Activated T-cell treated with anti-CD3 and anti-CD28 coated beads for 48 hours (primary cell): ENCODE results near the gene RECK.
"Not testable (repeated sequence)": the region's sequence is repeated elsewhere in the genome, so short reads cannot be mapped to it uniquely, and the experiment has no call there.

Source experiments
- DNase-seq: peaks from one replicate; pipeline ENCODE4 v3.0.0-alpha.2; 2020; ENCODE audit warnings: low read depth

The RECK gene

DNA sequence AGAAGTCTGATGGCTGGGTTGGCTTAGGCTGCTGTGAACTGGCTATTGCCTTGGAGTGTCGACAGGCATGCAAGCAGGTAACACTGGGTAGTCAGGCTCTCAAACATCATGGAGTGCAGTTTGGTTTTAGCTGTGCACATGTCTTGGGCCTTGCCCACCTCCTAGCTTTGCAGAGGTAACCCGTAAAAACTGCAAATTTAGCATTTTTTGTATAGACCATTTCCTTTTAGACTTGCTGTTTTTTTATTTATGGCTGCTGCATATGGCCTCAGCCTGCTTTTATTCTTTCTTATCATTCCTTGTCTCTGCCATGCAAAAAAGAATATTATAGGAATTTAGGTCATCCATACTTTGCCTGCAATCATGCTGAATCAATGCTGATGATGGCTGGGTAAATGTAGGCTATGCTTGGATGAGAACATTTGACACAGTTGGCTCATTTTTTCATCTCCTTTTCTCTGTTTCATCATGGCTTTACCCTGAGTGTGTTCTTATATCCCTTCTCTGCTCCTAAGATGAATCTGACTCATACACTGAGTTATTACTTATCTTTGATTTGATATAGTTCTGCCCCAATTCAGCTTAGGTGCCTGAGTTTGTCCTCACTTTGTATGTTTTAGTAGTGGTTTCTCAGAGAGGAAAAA, 27.2 kb downstream of the RECK start:
- no peak for DNase-seq

DNA sequence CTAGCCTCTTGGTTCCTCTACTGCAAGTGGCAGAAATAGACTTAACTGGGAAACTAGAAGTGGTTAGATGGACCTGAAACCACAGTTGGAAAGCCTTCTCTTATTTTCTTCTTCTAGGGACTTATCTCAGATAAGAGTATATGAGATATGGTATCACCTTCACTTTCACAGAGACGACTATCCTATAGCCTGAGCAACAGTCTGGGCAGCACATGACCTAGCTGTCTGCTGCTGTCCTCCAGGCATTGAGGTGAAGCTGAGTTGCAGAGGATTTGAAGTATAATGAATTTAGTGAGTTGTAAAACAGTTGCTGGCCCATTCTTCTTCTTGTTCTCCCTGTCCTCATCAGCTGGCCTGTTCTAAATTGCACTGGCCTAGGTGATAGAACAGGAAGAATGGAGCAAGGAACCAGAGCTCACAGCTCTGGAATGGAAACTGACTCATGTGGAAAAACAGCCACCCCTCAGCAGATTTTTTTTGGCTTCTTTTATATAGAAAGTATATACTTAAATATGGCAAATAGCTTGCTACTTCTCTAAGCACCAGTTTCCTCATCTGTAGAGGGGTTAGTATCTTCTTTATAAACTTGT, 27.8 kb downstream of the RECK start:
- DNase-seq, result no peak

DNA sequence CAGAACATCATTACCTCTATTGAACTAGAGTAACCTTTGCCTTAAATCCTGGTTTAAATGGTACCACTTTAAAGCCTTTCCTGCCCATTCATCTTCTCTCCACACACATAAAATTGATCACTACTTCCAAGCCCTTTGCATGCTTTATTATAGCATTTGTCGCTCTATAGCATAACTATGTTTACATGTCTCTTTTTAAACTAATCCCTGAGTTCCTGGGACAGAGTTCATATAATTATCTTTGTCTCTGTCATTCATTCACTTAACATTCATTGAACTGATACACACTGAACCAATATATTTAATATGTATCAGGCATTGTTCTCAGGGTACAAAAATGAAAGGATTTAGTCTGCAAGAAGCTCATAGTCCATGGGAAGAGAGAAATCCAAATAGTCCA, 37.3 kb downstream of the RECK start:
- no peak for DNase-seq

DNA sequence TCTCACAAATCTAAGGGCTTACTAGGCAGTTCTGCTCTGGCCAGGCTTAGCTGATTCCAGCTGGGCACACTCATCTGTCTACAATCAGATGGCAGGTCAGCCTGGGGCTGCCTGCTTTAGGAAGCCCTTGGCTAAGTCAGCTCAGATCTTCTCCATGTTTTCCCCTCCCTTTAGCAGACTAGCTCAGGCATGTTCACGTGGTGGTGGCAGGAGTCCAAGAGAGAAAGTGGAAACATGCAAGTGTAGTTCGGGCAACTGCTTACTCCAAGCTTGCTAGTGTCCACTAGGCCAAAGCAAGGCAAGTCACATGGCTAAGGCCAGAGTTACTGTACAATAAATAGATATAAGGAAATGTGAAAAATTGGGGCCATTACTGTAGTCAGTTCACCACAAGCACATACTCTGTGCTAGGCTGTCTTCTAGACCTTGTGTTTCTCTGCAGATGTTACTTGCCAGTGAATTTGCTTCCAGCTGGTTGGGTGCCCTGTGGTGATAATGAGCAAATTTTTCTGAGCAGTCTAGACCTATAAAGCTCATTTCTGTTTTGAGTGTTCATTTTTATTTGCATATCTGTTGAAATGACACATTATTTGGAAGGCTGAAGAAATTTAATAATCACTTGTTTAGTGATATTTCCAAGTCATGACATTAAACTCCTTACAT, 38.3 kb downstream of the RECK start:
- DNase-seq, result no peak

DNA sequence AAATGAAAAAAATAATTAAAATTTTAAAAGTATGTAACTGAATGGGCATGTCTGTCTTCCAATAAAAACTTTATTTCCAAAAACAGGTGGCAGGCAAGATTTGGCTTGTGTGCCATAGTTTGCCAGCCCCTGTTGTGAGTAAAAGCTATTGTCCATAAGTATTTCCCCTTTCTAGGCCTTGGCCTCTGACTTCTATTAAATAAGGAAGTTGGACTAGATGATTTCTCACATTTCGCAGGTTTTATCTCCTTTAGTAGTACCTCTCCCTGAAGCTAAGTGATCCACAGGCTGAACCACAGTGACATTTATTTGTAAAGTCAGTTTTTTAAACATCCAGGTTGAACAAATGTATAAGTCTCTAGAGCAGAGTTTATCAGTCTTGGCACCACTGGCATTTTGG, 41.3 kb downstream of the RECK start:
- DNase-seq, result no peak

DNA sequence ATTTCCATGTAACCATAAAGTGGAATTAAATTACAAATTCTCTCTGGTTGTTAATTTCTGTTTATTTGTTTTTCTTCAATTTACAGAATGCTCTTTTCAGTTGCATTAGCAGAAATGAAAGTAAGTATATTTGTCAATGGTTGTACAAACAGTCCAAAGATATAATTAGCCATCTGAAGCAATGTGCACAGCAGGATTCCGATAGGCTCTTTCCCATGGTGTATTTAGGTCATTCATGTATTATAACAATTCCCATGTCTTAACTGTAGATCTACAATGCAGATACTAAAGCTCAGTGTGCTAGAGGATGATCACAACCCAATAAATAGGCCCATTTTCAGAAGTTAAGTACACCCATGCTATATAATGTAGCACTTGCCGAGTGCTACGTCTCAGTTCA, 43.8 kb downstream of the RECK start:
- DNase-seq, result no peak

DNA sequence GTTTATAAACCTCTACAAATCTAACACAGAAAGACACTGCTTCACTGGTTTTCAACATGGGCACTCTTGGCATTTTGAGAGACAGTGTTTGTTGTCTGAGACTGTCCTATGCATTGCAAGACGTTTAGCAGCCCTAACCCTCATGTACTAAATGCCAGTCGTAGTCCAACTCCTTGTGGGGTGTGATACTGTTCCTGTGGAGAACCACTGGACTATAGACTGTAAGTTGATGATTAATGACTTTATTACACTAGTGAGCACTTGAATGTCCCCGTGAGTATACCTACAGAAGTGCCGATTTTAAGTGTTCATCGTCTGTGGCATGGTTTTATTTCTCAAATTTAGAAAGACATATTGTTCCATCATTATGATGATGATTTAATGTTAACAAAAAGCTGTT, 46.2 kb downstream of the RECK start:
- no peak for DNase-seq

DNA sequence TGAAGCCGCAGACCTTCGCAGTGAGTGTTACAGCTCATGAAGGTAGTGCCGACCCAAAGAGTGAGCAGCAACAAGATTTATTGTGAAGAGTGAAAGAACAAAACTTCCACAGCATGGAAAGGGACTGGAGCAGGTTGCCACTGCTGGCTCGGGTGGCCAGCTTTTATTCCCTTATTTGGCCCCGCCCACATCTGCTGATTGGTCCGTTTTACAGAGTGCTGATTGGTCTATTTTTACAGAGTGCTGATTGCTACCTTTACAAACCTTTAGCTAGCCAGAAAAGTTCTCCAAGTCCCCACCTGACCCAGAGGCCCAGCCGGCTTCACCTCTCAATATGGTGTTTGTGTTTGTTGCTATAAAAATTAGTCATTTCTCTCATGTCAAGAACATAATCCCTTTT, 49.7 kb downstream of the RECK start:
- DNase-seq, result no peak

DNA sequence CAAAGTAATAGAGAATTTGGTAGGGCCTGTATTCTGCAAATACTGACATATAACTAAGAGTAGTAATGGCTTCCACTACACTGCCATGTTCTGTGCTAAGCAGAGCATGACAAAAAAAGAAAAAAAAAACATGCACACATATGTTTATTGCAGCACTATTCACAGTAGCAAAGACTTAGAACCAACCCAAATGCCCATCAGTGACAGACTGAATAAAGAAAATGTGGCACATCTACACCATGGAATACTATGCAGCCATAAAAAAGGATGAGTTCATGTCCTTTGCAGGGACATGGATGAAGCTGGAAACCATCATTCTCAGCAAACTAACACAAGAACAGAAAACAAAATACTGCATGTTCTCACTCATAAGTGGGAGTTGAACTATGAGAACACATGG, 50.3 kb downstream of the RECK start:
- DNase-seq, result not testable (repeated sequence)

DNA sequence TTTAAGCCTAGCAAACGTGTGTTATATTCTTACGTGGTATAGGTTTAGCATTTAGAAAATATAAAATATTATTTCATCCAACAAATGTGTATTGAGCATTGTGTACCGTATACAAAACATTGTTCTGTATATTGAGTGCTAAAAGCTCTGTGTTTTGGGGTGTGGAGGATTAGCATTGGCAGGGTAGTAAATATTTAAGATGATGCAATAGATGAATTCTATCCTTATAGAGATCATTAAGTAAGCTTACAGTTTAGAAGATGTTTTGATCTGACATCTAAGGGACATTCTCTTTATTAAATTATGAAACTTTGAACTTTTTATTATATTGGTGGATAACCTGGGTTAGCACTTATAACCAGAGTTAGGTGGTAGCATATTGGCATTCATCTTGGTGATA, 51.3 kb downstream of the RECK start:
- DNase-seq, result no peak

DNA sequence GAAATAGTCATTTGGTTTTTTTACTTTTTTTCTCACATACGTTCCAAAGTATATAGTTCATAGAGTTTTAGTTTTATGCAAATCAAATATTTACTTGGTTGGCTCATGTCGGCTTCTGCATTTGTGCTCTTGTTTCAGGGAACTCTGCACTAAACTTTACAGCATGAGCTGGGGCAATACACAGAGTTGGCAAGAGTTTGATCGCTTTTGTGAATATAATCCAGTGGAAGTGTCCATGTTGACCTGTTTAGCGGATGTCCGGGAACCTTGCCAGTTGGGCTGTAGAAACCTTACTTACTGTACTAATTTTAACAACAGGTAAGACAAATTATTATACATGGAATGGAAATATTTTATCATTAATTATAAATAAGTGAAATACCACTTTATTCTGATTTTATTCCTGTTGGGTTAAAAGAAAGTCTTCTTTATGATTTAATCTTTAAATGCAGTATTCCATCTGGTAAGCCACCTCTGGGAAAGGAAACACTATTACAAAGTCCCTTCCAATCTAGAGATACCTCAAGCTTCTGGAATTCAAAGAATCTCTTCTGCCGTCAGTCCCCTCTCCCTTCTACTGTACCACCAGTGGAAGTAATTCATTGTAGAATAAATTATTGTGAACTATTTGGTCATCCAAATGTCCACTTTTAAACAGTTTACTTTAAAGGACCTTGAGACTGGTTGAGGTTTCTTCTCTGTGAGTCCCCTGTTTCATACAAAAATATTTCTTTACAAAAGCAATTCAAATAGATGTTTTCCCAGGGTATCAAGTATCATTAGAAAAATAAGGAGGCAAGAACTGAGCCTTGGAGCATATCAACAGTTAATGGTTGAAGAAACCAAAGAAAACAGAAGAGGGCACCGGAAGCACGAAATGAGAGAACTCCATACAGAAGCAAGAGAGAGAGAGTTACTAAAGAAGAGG, 54.6 kb downstream of the RECK start:
- no peak for DNase-seq

DNA sequence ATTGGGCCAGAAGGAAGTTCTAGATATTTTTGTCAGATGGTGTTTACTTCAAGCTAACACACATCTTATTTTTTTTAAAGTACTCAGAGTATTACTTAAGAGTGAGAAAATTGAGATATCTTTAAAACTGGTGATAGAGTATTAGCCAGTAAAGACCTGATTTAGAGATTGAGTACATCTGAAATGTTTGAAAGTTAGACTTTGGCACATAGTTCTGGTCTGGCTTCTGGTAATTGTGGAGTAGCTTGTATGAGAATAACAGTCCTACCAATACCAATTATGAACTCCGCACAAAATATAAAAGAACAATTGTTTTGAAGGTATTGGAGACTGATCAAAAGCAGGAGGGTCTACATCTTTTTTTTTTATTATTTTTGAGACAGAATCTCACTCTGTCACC, 55.3 kb downstream of the RECK start:
- no peak for DNase-seq

DNA sequence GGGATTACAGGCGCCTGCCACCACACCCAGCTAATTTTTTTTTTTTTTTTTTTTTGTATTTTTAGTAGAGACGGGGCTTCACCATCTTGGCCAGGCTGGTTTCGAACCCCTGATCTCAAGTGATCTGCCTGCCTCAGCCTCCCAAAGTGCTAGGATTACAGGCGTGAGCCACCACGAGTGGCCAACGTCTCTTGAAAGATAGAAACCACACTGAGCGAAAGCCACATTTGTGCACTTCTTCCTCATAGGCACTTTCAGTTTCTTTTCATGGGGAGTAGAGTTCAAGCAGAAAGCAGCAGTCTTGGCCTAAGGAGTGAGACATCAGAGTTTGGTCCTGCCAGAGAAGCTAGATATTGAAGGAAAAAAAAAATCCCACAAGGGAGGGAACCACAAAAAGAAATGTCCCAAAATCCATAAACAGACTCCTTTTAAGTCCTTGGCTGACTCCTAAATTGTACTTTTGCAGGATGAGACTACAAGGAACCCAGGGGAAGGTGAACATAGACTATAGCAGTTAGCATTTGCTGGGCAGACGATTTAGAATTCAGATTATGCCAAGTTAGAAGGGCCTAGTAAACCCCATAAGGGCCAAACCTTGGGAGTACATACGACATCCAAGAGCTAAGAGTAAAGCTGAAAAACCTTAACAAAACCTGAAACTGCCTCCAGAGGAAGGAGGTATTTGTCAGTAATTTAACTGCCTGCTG, 55.9 kb downstream of the RECK start:
- DNase-seq, result peak; percentile 9

DNA sequence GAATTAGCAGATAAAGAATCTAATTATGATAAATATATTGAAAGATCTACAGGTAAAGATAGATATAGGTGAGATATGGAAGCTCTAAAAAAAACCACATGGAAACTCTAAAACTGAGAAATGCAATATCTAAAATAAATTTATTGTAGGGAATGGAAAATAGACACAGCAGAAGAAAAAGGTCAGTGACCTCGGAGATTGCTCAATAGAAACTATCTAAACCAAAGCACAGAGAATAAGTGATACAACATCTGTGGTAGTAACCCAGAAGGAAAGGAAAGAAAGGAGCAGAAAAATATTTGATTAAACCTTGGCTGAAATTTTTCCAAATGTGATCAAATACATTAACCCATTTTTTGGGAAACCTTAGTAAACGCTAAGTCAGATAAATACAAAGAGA, 56.7 kb downstream of the RECK start:
- DNase-seq, result no peak

DNA sequence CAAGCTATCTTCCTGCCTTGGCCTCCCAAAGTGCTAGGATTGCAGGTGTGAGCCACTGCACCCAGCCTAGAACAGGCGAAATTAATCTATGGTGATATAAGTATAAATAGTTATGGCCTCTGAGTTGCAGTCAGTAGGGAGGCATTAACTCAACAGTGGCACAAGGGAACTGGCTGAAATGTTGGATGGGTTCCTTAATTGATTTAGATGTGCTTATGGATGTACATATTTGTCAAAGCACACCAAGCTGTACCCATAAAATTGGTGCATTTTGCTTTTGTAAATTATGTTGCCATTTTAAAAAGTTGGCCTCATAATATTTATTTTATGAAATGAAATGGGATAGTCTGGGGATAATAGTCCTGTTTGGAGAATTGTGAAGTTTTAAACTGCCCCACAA, 63.0 kb downstream of the RECK start:
- DNase-seq, result no peak

DNA sequence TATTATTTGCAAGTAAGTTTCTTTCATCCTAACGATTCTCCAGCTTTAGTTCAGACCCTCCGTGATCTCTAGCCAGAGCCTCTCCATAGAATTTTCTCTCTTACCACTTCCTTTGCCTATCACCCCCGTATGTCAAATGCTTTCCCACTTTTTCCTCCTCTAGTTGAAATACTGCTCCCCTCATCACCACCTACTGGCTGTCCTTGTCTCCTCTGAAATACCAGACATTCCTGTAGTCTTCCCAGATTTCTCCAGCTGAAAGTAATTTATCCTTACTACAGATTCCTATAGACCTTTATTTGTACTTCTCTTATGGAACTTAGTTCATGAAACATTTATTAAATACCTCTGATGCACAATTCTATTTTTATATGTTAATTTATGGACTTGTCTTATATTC, 63.8 kb downstream of the RECK start:
- no peak for DNase-seq

DNA sequence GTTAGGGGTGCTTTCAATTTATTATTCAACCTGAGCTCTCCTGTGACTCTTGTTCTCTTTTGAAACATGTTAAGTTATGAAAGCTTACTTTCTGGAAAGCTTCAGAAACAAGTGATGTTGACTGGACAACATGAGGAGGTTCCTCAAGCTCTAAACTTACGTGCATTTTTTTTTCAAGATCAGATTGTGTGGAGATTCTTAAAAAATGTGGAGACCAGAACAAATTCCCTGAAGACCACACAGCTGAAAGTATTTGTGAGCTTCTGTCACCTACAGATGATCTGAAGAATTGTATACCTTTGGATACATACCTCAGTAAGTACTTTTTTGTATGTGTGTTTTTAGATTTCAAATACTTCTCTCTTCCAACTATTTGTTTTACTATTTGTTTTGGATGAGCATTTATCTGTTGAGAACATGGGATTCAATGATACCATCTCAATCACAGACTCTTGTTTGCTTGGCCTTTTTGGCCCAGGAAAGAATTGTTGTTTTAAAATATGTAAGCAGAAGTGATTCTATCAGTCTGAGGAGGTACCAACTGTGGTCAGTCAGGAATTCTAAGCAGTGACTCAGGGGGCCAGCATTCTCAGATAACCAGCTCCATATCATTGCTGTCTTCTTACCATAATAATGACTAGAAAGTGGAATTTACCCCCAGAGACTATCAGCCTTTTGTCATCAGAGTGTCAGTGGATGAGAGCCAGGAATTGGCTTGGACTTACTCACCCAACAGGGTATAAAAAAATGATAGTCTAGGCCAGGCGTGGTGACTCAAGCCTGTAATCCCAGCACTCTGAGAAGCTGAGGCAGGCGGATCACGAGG, 65.4 kb downstream of the RECK start:
- DNase-seq, result no peak

DNA sequence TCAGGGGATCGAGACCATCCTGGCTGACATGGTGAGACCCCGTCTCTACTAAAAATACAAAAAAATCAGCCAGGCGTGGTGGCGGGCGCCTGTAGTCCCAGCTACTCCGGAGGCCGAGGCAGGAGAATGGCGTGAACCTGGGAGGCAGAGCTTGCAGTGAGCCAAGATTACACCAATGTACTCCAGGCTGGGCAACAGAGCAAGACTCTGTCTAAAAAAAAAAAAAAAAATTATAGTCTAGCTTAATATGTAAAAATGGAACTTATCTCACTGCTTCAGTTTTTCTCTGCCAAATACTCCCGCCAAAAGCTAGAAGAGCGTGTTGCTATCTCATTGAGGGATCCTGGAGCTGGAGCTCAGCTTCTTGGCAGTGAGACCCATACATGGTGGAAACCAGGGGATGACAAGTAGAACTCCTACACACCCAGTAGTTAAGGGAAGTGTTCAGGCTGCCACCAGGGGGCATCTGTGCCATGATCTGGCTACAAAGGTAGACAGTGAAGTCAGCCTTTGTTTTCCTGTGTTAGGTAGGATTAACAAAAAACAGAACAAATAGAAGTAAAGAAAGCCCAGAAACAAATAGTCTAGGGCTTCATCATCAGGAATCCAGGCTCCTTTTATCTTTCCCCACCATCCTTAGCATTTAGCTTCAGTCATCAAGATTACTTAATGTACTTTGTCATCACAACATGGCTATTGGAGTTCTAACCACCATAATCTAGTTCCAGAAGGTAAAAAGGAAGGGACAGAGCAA, 66.2 kb downstream of the RECK start:
- peak; percentile 78 for DNase-seq

DNA sequence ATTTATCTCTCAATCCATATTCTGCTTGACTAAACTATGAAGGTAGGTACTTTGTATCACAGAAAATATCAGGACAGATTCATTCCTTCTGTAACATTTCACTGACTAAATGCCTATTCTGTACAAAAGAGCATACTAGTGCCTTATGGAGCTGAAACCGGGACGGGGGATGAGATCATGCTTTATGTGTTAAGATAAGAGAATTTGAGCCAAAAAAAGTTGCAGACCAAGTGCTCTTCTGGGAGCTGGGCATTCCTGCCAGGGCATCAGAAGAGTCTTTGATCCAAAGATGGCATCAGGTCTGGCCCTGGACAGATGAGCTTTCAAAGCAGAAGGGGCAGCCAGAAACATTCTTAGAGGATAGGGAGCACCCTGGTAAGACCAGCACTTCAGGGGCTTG, 72.4 kb downstream of the RECK start:
- no peak for DNase-seq

DNA sequence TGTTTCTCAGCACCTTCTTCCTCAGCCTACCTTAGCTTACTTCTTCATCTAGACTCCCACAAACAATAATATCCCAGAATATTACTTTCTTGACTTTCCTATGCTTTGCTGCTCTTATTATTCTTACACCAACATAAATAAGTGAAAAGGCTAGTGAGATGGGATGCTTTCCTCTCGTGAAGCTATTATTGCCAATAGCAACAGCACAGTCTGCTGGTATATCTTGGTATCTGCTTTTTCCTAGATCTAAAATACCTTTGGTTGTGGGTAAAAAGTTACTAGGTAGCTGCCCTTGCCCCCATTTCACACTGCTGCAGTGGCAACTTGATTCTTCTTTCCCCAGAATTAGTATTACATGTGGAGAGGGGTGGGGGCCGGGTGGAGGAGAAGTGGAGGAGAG, 73.7 kb downstream of the RECK start:
- no peak for DNase-seq

DNA sequence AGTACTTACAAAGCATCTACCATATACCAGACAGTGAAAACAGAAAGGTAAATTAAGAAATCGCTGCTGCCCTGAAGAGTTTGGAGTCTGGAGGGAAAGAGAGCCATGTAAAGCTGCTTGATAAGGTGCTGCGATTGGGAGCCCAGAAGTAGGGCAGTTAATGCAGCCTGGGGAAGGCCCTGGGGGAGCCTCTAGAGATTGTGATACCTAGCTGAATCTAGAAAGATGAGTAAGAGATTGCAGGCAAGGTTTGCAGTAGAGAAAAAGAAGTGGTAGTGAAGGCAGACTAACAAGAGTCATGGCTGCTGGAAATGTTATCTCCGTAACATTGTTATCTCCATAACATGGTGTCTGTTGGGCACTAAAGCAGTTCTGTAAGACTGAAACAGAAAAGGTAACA, 75.8 kb downstream of the RECK start:
- no peak for DNase-seq
